GM12891 (cell line): ENCODE data around the gene SLC23A3.

Source experiments
- PAX5 ChIP-seq: IDR thresholded peaks from 2 replicates; pipeline ENCODE4 v1.6.1; 2011; ENCODE audit warnings: low read length, moderate library complexity, mild to moderate bottlenecking; ENCODE audit not compliant: insufficient read depth, severe bottlenecking
- POLR2A ChIP-seq: IDR thresholded peaks from 2 replicates; pipeline ENCODE4 v1.6.1; 2011; ENCODE audit warnings: low read depth, low read length, control low read depth
- POLR2AphosphoS5 ChIP-seq: IDR thresholded peaks from 2 replicates; pipeline ENCODE4 v1.6.1; 2011; ENCODE audit warnings: low read depth, low read length, control low read depth
- POU2F2 ChIP-seq: IDR thresholded peaks from 2 replicates; pipeline ENCODE4 v1.6.1; 2011; ENCODE audit warnings: low read depth, mild to moderate bottlenecking, control low read depth, low read length, moderate library complexity
- SPI1 ChIP-seq: IDR thresholded peaks from 2 replicates; pipeline ENCODE4 v1.6.1; 2011; ENCODE audit warnings: low read depth, low read length, control low read depth
- TAF1 ChIP-seq: IDR thresholded peaks from 2 replicates; pipeline ENCODE4 v1.6.1; 2011; ENCODE audit warnings: low read depth, low read length, control low read depth

DNA sequence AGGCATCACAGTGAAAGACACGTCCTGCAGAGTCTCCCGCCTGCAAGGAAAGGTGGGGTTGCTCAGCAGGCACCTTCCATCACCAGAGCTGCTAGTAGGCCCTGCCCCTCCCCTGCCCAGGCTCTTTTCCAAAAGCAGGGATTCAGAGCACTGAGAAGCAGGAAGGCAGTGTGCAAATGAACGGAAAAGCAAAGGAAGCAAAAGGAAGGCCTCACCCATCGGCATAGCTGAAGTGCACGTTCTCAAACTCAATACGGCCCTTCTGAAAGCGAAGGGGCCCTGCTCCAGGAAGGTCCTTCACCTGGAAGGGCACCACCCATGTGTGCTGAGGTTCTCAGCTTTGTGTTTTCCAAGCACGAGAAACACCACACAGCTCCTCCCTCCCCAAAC is 43.2 kb upstream of the SLC23A3 start:
- TF ChIP-seq POLR2A (no peak), TAF1 (no peak), SPI1 (no peak), POLR2AphosphoS5 (no peak), POU2F2 (no peak), PAX5 (no peak)
